AG04450 (cell line): ENCODE results near the gene ZDHHC3. TPM values are rescaled to one million over a fixed set of nuclear protein-coding genes. Genes with fewer than 3 reads are reported as not detected.

Source experiments
- CTCF ChIA-PET: fragments of 300-600, 350-600 bp; formaldehyde crosslinking; extraction: SDS; loops from one replicate; lab custom pipeline; 2022; ENCODE audit warnings: antibody characterized with exemption, inconsistent platforms; lab: Charles Lee
- POLR2A ChIA-PET: fragments of 350-600 bp; formaldehyde crosslinking; extraction: SDS; loops from one replicate; lab custom pipeline; 2021; ENCODE audit warnings: antibody characterized with exemption, inconsistent platforms; lab: Yijun Ruan, JAX
- DNase-seq: peaks from one replicate; pipeline ENCODE4 v3.0.0-alpha.2; 2011; ENCODE audit warnings: low read depth, low spot score
- H3K27ac ChIP-seq: one replicate; pipeline ENCODE4 v1.5.1; 2012; ENCODE audit warnings: low read depth, low read length, control low read depth
- H3K27me3 ChIP-seq: one replicate; pipeline ENCODE4 v1.6.0; 2012; ENCODE audit warnings: low read length; ENCODE audit not compliant: control insufficient read depth, insufficient read depth
- H3K4me3 ChIP-seq: 2 replicates; pipeline ENCODE4 v1.5.1; 2011; ENCODE audit warnings: mild to moderate bottlenecking, low read depth, low read length, control low read depth
- H3K9me3 ChIP-seq: 2 replicates; pipeline ENCODE4 v1.5.1; 2012; ENCODE audit warnings: low read length; ENCODE audit not compliant: control insufficient read depth, insufficient read depth
- polyA plus RNA-seq: library from polyadenylated mRNA; depleted of rRNA; stranded (reverse); fragments of >200 nt; gene quantifications from 2 replicates; pipeline ENCODE4 v1.2.3, GENCODE V29; 2011
- TF ChIP-seq, protein P1 (sequence below): IDR thresholded peaks from 2 replicates; pipeline ENCODE4 v1.5.1; 2011; ENCODE audit warnings: low read depth, low read length, control low read depth, inconsistent platforms

The ZDHHC3 gene
- polyA plus RNA-seq, 1 experiment = 92.7 TPM

DNA sequence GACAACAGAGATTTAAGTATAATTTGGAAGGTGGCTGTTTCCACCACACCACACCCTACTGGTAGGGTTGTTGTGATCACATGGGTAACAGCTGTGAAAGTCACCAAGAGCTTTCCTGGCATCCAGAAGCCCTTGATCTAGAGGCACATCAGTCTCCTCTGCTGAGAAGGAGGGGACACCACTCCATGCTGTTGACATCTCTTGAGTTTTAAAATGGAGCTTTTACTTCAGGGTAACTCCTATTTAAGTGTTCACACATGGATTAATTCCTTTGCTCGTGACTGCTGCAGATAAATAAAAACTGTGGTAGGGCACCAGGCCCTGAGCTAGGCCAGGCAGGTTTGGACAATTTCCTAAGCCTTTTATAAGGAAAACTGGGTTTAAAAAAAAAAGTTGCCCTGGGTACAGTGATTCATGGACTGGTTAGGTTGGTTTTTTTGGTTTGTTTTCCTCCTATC lies 7.5 kb upstream of the ZDHHC3 start:
- no peak for DNase-seq
- no peaks in the 10 kb centered on the region for H3K27me3 ChIP-seq
- no peak overlapping the region for H3K27ac ChIP-seq
- no peaks in the 10 kb centered on the region; the same call in 1 of the 2 replicates for H3K9me3 ChIP-seq
- ChIA-PET POLR2A (no interaction called here), CTCF (interaction anchor here (2.4 kb wide), 1 partner anchor 10 kb away, joined by 14 read pairs; no protein-coding TSS in a partner anchor)
- TF ChIP-seq, protein P1, sequence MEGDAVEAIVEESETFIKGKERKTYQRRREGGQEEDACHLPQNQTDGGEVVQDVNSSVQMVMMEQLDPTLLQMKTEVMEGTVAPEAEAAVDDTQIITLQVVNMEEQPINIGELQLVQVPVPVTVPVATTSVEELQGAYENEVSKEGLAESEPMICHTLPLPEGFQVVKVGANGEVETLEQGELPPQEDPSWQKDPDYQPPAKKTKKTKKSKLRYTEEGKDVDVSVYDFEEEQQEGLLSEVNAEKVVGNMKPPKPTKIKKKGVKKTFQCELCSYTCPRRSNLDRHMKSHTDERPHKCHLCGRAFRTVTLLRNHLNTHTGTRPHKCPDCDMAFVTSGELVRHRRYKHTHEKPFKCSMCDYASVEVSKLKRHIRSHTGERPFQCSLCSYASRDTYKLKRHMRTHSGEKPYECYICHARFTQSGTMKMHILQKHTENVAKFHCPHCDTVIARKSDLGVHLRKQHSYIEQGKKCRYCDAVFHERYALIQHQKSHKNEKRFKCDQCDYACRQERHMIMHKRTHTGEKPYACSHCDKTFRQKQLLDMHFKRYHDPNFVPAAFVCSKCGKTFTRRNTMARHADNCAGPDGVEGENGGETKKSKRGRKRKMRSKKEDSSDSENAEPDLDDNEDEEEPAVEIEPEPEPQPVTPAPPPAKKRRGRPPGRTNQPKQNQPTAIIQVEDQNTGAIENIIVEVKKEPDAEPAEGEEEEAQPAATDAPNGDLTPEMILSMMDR = no peak
- no peak overlapping the region for H3K4me3 ChIP-seq

DNA sequence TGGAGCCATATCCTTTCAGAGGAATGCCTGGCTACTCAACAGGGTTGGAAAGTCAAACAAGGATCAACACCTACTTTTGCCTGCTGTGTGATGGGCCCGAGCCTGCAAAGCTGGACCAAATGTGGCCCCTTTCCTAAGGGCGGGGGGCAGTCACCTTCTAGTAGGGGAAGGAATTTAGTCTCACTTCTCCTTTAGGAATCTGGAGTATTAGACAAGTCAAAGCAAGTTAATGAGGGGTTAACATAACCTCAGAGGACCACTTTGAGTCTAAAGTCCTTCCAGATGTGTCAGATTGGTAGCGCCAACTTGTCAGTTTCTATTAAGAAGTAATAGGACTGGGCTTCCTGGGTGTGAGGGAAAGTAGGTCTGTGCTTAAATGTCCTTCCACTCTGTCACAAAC lies 6.8 kb upstream of the ZDHHC3 start:
- ChIA-PET CTCF (interaction anchor here (2.4 kb wide), 1 partner anchor 10 kb away, joined by 14 read pairs; no protein-coding TSS in a partner anchor), POLR2A (no interaction called here)
- Histone ChIP-seq H3K9me3 (no peaks in the 10 kb centered on the region; the same call in 1 of the 2 replicates), H3K4me3 (no peak overlapping the region), H3K27me3 (no peaks in the 10 kb centered on the region), H3K27ac (no peak overlapping the region)
- TF ChIP-seq, protein P1 = no peak
- no peak for DNase-seq

DNA sequence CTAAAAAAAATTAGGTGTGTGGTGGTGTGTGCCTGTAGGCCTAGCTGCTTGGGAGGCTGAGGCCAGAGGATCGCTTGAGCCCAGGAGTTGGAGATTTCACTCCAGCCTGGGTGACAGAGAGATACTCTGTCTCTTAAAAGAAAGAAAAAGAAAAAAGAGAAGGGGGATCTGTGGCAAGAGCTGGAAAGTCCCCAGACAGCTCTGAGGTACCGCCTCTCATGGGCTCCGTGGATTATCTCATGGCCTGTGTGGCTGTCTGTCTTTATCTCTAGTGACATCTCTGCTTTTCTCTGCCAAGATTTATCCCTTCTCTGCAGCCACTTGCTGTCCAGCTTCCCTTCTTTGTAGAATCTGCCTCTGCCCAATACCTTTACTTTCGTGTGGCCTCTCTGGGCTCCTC lies 5.8 kb upstream of the ZDHHC3 start:
- no peak for DNase-seq
- Histone ChIP-seq H3K9me3 (no peaks in the 10 kb centered on the region; the same call in 1 of the 2 replicates), H3K27ac (no peak overlapping the region), H3K27me3 (no peaks in the 10 kb centered on the region), H3K4me3 (no peak overlapping the region)
- ChIA-PET POLR2A (interaction anchor here (0.5 kb wide), 1 partner anchor 350 kb away, joined by 3 read pairs; no protein-coding TSS in a partner anchor), CTCF (no interaction called here)
- TF ChIP-seq, protein P1 = no peak

DNA sequence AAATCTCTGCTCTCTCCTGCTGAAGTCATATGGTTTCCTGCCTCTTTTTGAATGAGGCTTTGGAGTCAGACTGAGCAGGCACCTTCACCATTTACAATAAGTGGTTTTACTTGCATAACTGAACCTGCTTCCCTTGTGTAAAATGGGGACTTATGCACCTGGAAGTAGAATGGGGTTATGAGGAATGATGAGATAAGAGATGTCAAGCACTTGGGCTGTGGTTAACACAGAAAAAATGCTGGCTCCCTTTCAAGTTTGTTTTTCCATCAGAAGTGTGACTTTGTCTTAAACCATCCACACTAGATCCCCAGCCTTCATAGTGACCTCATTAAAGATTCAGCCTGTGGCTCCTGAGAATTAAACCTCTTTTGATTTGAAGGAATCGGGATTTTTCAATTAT lies 5.2 kb upstream of the ZDHHC3 start:
- TF ChIP-seq, protein P1 = no peak
- no peak for DNase-seq
- POLR2A ChIA-PET = no interaction called here
- Histone ChIP-seq H3K4me3 (no peak overlapping the region), H3K27me3 (no peaks in the 10 kb centered on the region), H3K27ac (no peak overlapping the region), H3K9me3 (no peaks in the 10 kb centered on the region; the same call in 1 of the 2 replicates)
- CTCF ChIA-PET = no interaction called here

DNA sequence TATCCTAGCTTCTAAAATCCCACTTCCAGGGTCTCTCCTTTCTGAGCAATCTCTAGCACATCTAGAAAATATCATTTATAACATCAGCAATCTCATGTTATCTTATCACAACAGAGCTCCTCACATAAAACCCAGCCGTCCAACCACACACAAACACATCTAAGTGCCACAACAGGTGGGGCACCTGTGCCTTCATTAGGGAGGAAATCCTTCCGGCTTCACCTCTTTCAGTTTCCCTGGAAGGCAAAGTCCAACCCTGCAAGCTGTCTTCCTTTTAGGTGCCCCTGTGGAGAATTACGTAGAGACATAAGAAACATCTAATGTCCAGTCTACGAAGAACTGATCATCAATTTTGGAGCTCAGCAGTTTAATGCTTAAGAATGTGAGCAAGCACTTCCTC lies 1.6 kb downstream of the ZDHHC3 start:
- DNase-seq = no peak
- Histone ChIP-seq H3K27ac (no peak overlapping the region), H3K4me3 (peak overlapping the region; percentile 92), H3K27me3 (no peaks in the 10 kb centered on the region), H3K9me3 (no peaks in the 10 kb centered on the region)
- POLR2A ChIA-PET = interaction anchor here (0.6 kb wide), 1 partner anchor 320 kb away, joined by 3 read pairs; no protein-coding TSS in a partner anchor
- CTCF ChIA-PET = interaction anchor here (1.4 to 5.5 kb wide), 2 partner anchors 17 to 60 kb away, joined by 7 to 47 read pairs; no protein-coding TSS in a partner anchor
- TF ChIP-seq, protein P1 = no peak
